Nephron (organoid): ENCODE data around the gene RILP.

ENCODE experiments used
- H3K27ac Mint-ChIP-seq, 3 experiments: 2 replicates each; pipeline ENCODE4 v1.8.0; 2020; ENCODE audit warnings: mixed read lengths in 3 of 3, mild to moderate bottlenecking in 2 of 3, moderate library complexity in 1 of 3
- H3K27me3 Mint-ChIP-seq: 2 replicates; pipeline ENCODE4 v1.8.0; 2021; ENCODE audit warnings: low read depth, mild to moderate bottlenecking, moderate library complexity, mixed read lengths
- H3K36me3 Mint-ChIP-seq: 2 replicates; pipeline ENCODE4 v1.8.0; 2020; ENCODE audit warnings: low read depth, mixed read lengths
- H3K4me1 Mint-ChIP-seq: 2 replicates; pipeline ENCODE4 v1.8.0; 2020; ENCODE audit warnings: mixed read lengths
- H3K4me3 Mint-ChIP-seq, 3 experiments: 2 replicates each; pipeline ENCODE4 v1.8.0; 2020; ENCODE audit warnings: mild to moderate bottlenecking in 3 of 3, mixed read lengths in 3 of 3, moderate library complexity in 2 of 3
- H3K9me3 Mint-ChIP-seq: 2 replicates; pipeline ENCODE4 v1.8.0; 2020; ENCODE audit warnings: mixed read lengths
- CTCF ChIP-seq, 3 experiments: fragments of 200-600 bp; sonication (generic); IDR thresholded peaks; one replicate each; pipeline ENCODE4 v1.5.0; 2021; ENCODE audit warnings: antibody characterized with exemption in 3 of 3; ENCODE audit not compliant: unreplicated experiment in 3 of 3

Gene RILP

GRCh38 chr17:1648963-1649843 is 463 bp downstream of the RILP start:
- Mint-ChIP-seq H3K9me3 (no peaks in the 10 kb centered on the region), H3K4me1 (peaks cover 19% of the 10 kb centered on the region), H3K27ac (no peak overlapping the region), H3K36me3 (peaks cover 37% of the 10 kb centered on the region), H3K4me3 (peak overlapping the region; percentile 52 to 72 (median 66)), H3K27me3 (peaks cover 12% of the 10 kb centered on the region)
- peak; percentile 88 to 90 (median 89) for TF ChIP-seq CTCF (IDR thresholded peaks at IDR 0.05; ENCODE audit: unreplicated experiment in 3 of 3)

- Mint-ChIP-seq H3K27ac (no peak overlapping the region), H3K36me3 (peaks cover 29% of the 10 kb centered on the region), H3K27me3 (peaks cover 16% of the 10 kb centered on the region), H3K9me3 (no peaks in the 10 kb centered on the region), H3K4me1 (peaks cover 23% of the 10 kb centered on the region), H3K4me3 (peak overlapping the region; percentile 72 to 76 (median 75))
- TF ChIP-seq CTCF (IDR thresholded peaks at IDR 0.05; ENCODE audit: unreplicated experiment in 3 of 3), result no peak
Measured at GRCh38 chr17:1648173-1648962, 1.3 kb downstream of the RILP start.

DNA sequence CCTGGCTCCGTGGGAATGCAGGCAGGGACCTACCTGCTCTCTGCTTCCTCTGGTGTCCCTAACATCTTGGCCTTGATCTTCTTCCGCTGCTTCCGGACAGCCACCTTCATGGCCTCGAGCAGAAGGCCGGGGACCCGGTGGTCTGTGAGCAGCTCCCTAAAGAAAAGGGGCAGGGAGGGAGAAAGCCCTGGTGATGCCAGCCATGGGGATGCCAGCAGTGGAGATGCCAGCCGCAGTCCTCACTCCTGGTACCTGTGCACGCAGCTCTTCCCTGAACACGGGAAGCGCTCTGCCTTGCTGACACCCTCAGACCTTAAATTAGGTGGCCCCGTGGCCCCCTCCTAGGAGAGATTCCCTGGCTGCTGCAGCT is 1.9 kb downstream of the RILP start:
- peaks cover 23% of the 10 kb centered on the region for H3K4me1 Mint-ChIP-seq
- H3K27ac Mint-ChIP-seq, result peak overlapping the region in 1 of 3 experiments; percentile 37
- peaks cover 18% of the 10 kb centered on the region for H3K27me3 Mint-ChIP-seq
- peaks cover 23% of the 10 kb centered on the region for H3K36me3 Mint-ChIP-seq
- peak overlapping the region in 2 of 3 experiments; percentile 75 to 78 for H3K4me3 Mint-ChIP-seq
- no peaks in the 10 kb centered on the region for H3K9me3 Mint-ChIP-seq
- no peak for TF ChIP-seq CTCF (IDR thresholded peaks at IDR 0.05; ENCODE audit: unreplicated experiment in 3 of 3)

- H3K4me3 Mint-ChIP-seq, result peak overlapping the region; percentile 54 to 69 (median 63)
- no peaks in the 10 kb centered on the region for H3K9me3 Mint-ChIP-seq
- H3K36me3 Mint-ChIP-seq, result peaks cover 8% of the 10 kb centered on the region
- H3K4me1 Mint-ChIP-seq, result peaks cover 23% of the 10 kb centered on the region
- peak overlapping the region; percentile 34 to 46 (median 44) for H3K27ac Mint-ChIP-seq
- TF ChIP-seq CTCF (IDR thresholded peaks at IDR 0.05; ENCODE audit: unreplicated experiment in 3 of 3), result no peak
- H3K27me3 Mint-ChIP-seq, result peaks cover 26% of the 10 kb centered on the region
Measured at GRCh38 chr17:1646199-1646875, 3.3 kb downstream of the RILP start.

GRCh38 chr17:1645207-1646171 is 4.2 kb downstream of the RILP start, which contains the start of gene SCARF1:
Gene SCARF1 (minus strand): TSS chr17:1645732. CDS start chr17:1645697, 35 bp downstream.
- Mint-ChIP-seq H3K27me3 (peaks cover 26% of the 10 kb centered on the region), H3K9me3 (no peaks in the 10 kb centered on the region), H3K4me3 (peak within 1 kb of the TSS; percentile 80 to 85 (median 84)), H3K4me1 (peaks cover 23% of the 10 kb centered on the region), H3K27ac (peak within 1 kb of the TSS; percentile 34 to 46 (median 44)), H3K36me3 (no peaks in the 10 kb centered on the region)
- TF ChIP-seq CTCF (IDR thresholded peaks at IDR 0.05; ENCODE audit: unreplicated experiment in 3 of 3), result no peak
